RWPE2 (cell line): ENCODE results near the gene PARVA.

Experiments used
- ATAC-seq: fragments of 200-7000 bp; cut with Tn5 transposase; 3 replicates; pipeline ENCODE4 v1.9.1; 2021; ENCODE audit warnings: low read depth
- DNase-seq: peaks from one replicate; pipeline ENCODE4 v3.0.0-alpha.2; 2020; ENCODE audit warnings: low spot score
- H3K27ac ChIP-seq: fragments of 450-650 bp; 2 replicates; pipeline ENCODE4 v1.5.1; 2017; ENCODE audit warnings: mild to moderate bottlenecking; ENCODE audit not compliant: poor library complexity, severe bottlenecking
- H3K27me3 ChIP-seq: fragments of 250-450 bp; sonication (Bioruptor Pico); 2 replicates; pipeline ENCODE4 v1.5.1; 2021; ENCODE audit warnings: mild to moderate bottlenecking, moderate library complexity; ENCODE audit not compliant: insufficient read depth, poor library complexity, severe bottlenecking
- H3K36me3 ChIP-seq: fragments of 250-450 bp; sonication (Bioruptor Pico); 2 replicates; pipeline ENCODE4 v1.5.1; 2020; ENCODE audit warnings: low read depth, mild to moderate bottlenecking, moderate library complexity
- H3K4me1 ChIP-seq: fragments of 250-450 bp; sonication (Bioruptor Pico); 2 replicates; pipeline ENCODE4 v1.5.1; 2021; ENCODE audit warnings: mild to moderate bottlenecking, moderate library complexity; ENCODE audit not compliant: insufficient read depth, poor library complexity, severe bottlenecking
- H3K4me3 ChIP-seq: fragments of 250-450 bp; sonication (Bioruptor Pico); 2 replicates; pipeline ENCODE4 v1.5.1; 2021; ENCODE audit warnings: mild to moderate bottlenecking, moderate library complexity; ENCODE audit not compliant: severe bottlenecking
- H3K9me3 ChIP-seq: fragments of 250-450 bp; sonication (Bioruptor Pico); 2 replicates; pipeline ENCODE4 v1.5.1; 2021; ENCODE audit warnings: mild to moderate bottlenecking, moderate library complexity; ENCODE audit not compliant: severe bottlenecking
- TF ChIP-seq, protein P1 (sequence below): fragments of 450-650 bp; IDR thresholded peaks from one replicate; pipeline ENCODE4 v1.5.1; 2017; ENCODE audit warnings: mild to moderate bottlenecking, moderate library complexity; ENCODE audit not compliant: poor library complexity, severe bottlenecking

The PARVA gene

DNA sequence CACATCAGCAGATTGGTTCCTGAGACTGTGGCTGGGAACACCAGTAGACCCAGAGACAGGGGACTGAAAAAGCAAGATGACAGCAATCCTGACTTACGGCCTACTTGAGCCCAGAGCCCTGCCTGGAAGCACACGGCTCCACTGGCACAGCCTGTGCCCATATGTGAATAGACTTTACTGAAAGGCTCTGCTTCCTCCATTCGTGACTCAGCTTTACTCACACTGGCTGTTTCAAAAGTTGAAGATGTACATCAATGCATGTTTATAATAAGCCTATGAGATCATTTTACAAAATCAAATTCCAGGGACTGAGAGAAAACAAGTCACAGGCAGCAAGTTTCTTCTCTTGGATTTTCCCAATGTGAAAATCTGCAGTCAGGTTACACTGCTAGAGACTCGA is 162.2 kb downstream of the PARVA start:
- no peak for DNase-seq
- peak overlapping the region; percentile 82 for H3K27ac ChIP-seq

DNA sequence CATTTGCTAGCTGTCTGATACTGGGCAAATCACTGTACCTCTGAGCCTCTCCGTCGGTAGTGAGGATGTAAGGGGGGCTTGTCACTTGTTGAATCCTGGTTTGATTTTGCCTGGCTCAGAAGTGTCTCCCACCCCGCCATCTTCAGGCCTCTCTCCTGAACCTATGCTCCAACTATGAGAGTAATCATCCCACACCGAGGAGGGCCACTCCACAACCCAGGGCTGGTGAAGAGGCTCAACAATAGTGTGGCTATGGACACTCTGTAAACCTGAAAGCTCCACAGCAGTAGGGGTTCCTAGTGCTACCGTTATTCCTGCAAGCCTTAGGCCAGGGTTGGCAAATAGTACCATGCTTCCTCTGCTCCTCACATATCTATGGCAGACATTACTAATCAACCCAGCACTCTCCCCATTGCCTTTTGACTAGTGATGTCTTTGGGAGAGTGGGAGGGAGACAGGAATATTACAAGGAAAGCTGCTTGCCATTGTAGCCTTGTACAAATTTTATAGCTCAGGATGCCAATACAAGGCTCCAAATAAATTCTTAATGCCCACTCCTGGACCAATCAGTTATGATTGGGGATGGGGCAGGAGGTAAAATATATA is 162.8 kb downstream of the PARVA start:
- TF ChIP-seq, protein P1, sequence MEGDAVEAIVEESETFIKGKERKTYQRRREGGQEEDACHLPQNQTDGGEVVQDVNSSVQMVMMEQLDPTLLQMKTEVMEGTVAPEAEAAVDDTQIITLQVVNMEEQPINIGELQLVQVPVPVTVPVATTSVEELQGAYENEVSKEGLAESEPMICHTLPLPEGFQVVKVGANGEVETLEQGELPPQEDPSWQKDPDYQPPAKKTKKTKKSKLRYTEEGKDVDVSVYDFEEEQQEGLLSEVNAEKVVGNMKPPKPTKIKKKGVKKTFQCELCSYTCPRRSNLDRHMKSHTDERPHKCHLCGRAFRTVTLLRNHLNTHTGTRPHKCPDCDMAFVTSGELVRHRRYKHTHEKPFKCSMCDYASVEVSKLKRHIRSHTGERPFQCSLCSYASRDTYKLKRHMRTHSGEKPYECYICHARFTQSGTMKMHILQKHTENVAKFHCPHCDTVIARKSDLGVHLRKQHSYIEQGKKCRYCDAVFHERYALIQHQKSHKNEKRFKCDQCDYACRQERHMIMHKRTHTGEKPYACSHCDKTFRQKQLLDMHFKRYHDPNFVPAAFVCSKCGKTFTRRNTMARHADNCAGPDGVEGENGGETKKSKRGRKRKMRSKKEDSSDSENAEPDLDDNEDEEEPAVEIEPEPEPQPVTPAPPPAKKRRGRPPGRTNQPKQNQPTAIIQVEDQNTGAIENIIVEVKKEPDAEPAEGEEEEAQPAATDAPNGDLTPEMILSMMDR: no peak
- Histone ChIP-seq H3K27me3 (no peaks in the 10 kb centered on the region), H3K9me3 (no peaks in the 10 kb centered on the region), H3K4me3 (no peak overlapping the region), H3K36me3 (no peaks in the 10 kb centered on the region), H3K27ac (peak overlapping the region; percentile 82), H3K4me1 (peaks cover 42% of the 10 kb centered on the region)
- DNase-seq (no peak), ATAC-seq (no peak)

More for the DNA sequence above, 162.2 kb downstream of the PARVA start:
- H3K27me3 ChIP-seq: no peaks in the 10 kb centered on the region
- H3K4me3 ChIP-seq: no peak overlapping the region
- H3K4me1 ChIP-seq: peaks cover 42% of the 10 kb centered on the region
- TF ChIP-seq, protein P1: no peak
- no peaks in the 10 kb centered on the region for H3K36me3 ChIP-seq
- H3K9me3 ChIP-seq: no peaks in the 10 kb centered on the region
- peak; percentile 84 for ATAC-seq

DNA sequence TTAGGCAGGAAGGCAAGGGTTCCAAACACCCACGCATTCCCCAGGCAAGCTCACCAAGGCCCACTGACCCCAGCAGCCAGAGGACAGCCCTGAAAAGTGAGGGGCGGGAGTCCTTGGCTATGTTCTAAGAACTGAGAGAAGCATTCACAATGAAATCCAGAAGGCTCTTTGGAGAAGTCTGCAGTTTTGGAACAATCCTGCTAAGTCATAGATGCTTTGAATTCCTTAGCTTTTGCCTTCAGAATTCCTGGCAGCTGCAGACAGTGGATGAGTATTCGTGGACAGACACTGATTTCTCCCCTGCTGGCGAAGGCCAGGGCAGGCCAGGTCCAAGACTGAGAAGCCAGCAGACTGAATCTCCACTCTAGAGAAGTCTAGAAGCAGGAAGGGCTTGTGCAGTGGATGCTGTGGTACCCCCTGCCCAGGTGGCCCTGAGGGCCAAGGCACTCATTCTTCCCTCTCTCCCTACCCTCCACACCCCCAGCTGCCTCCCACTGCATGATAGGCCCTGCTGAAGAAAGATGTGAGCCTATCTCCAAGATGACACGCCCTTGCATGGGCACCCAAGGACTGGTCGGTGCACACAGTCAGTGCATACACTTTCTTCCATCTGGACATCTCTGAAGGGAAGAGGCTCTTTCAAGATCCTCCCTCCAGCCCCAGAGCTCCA is 163.7 kb downstream of the PARVA start:
- Histone ChIP-seq H3K27me3 (no peaks in the 10 kb centered on the region), H3K4me3 (no peak overlapping the region), H3K9me3 (no peaks in the 10 kb centered on the region), H3K27ac (peak overlapping the region; percentile 82), H3K4me1 (peaks cover 42% of the 10 kb centered on the region), H3K36me3 (no peaks in the 10 kb centered on the region)
- TF ChIP-seq, protein P1: peak; percentile 12
- ATAC-seq (peak; percentile 62), DNase-seq (no peak)

DNA sequence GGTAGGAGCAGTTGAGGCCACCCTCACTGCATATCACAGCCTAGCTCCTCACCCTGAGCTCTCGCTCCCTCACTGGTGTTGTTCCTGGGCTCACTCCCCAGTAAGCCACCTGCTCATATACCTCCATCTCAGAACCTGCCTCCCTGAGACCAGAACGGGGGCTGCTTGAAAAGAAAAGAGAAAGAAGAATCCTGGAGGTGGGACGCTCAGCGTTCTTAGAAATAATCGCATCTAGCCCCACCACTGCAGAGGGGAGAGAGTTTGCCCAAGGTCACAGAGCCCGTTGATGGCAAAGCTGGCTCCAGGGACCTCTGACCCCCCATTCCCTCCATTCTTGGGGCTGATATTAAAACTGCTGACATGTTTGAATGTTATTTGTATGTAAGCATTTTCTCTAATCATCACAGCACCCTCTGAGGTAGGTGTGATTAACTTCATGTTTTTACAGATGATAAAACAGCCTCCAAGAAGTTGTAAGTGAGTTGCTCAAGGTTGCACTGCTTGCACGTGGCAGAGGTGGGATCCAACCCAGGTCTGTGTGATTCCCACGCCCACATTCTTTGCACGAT is 164.3 kb downstream of the PARVA start:
- no peaks in the 10 kb centered on the region for H3K9me3 ChIP-seq
- no peak for ATAC-seq
- TF ChIP-seq, protein P1: no peak
- no peaks in the 10 kb centered on the region for H3K36me3 ChIP-seq
- H3K27me3 ChIP-seq: no peaks in the 10 kb centered on the region
- no peak for DNase-seq
- H3K4me1 ChIP-seq: peaks cover 42% of the 10 kb centered on the region
- H3K4me3 ChIP-seq: no peak overlapping the region
- H3K27ac ChIP-seq: peak overlapping the region; percentile 82
